NCI-H226 (cell line): ENCODE results near the gene F11.
"Not testable (repeated sequence)": the region's sequence is repeated elsewhere in the genome, so short reads cannot be mapped to it uniquely, and the experiment has no call there.

Experiments
- DNase-seq: peaks from one replicate; pipeline ENCODE4 v3.0.0-alpha.2; 2015

F11 gene

DNA sequence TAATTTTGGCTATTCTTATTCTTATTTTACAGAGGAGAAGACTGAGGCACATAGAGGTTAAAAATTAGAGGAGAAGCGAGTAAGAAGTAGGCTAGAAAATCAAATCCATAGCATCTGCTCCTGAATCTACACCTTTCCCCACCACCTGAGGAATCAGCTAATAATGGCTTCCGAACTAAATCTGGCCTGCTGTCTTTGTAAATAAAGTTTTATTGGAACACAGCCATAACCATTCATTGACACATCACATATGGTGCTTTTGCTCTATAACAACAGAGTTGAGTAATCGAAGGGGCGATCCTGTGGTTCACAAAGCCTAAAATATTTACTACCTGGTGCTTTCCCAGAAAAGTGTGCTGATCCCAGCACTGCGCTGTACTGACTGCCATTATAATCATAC lies 38.2 kb downstream of the F11 start:
- DNase-seq, result no peak

DNA sequence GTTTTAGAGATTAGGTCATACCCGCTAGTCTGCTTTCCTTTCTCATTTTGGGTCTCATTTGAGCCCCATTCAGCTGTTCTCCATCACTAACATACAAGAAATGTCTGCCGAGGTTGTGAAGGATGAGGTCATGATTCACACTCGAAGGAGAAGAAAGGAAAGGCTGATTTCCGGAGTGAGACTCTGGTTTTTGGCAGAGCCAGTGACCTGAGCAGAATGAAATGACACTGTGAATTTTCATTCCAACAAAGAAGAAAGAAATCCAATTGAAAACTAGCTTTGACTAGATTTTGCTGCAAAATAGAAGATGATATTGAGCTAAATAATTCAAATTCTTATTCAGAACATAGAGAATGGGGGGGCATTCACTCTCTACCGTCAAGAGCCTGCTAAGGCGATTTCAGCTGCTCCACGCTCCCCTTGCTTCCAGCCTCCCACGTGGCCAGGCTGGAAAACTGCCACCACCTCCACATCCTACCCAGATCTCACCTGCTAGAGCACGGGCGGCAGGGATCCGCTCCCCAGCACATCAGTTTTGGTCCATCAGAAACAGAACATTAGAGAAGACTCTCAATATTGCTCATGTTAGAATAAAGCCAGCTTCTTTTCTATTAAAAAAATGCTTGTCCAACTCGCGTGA lies 39.0 kb downstream of the F11 start:
- DNase-seq, result no peak

DNA sequence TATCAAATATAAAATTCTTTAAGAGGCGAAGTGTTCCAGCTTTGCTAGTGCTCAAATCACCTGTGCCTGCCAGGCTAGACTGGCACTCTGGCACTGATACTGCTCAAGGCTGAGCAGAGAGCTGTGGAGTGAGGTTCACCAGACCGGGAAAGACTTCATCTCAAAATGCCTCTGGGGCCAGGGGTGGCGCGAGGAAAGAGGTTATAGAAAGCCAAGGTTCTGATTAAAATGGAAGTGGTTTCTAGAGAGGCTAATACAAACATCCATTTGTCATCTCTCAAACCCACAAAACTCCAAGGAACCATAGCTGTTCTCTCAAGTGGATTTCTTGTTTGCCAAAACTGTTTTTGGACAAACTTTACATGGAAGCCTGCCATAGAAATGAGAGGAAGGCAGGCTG lies 41.5 kb downstream of the F11 start:
- no peak for DNase-seq

GRCh38 chr4:186307916-186308315 lies 41.9 kb downstream of the F11 start:
- DNase-seq, result no peak

GRCh38 chr4:186318481-186318880 lies 52.5 kb downstream of the F11 start:
- no peak for DNase-seq

DNA sequence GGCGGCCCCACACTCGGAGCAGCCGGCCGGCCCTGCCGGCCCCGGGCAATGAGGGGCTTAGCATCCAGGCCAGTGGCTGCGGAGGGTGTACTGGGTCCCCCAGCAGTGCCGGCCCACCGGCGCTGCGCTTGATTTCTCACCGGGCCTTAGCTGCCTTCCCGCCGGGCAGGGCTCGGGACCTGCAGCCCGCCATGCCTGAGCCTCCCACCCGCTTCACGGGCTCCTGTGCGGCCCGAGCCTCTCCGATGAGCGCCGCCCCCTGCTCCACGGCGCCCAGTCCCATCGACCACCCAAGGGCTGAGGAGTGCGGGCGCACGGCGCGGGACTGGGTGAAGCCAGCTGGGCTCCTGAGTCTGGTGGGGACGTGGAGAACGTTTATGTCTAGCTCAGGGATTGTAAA lies 58.7 kb downstream of the F11 start:
- DNase-seq, result not testable (repeated sequence)

GRCh38 chr4:186326391-186326790 lies 60.4 kb downstream of the F11 start:
- no peak for DNase-seq

DNA sequence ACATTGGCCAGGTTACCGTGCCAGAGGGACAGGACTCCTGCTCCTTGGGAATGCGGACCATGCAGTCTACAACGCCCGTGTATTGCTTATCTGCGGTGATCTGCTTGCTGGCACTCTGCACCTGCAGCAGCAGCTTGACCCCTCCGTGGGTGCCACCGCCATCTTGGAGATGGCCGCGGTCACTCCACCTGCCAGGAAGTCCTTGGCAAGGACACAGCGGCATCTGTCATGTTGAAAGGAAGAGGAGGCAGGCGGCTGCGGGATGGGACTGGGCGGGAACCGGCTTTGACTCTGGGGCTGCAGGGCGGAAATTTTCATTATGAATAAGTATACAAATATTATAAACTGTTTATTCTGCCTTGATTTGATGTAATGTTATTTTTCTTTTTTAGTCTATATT lies 63.4 kb downstream of the F11 start:
- DNase-seq, result no peak

DNA sequence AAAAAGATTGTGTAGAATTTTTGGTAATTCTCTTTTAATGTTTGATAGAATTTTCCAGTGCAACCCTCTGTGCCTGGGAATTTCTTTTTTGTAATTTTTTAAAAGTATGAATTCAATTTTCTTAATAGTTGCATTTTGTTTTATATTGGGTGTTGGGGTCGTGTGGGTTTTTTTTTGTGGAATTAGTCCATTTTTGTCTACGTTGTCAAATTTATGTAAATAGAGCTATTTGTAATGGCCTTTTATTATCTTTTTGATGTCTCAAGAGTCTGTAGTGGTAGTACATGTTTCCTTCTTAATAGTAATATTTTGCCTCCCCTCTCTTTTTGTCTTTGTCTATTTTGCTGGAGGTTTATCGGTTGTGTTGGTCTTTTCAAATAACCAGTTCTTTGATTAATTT lies 64.4 kb downstream of the F11 start:
- no peak for DNase-seq

DNA sequence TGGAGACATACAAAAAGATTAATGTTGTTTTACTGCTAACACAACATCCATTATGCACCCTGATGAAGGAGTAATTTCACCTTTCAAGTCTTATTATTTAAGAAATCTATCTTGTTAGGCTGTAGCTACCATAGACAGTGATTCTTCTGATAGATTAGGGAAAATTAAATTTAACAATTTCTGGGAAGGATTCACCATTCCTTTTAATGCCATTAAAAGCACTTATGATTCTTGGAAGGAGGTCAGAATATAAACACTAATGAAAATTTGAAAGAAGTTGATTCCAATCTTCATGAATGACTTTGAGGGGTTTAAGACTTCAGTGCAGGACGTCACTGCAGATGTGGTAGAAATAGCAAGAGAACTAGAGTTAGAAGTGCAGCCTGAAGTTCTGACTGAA lies 69.8 kb downstream of the F11 start:
- no peak for DNase-seq
